Progenitor cell of endocrine pancreas (in vitro differentiated cells): ENCODE measurements around the gene ZMAT5. TPM values are rescaled to one million over a fixed set of nuclear protein-coding genes. Genes with fewer than 3 reads are reported as not detected.

Experiments used
- DNase-seq: peaks from one replicate; pipeline ENCODE4 v3.0.0; 2021; ENCODE audit warnings: low spot score; ENCODE audit not compliant: unreplicated experiment
- H3K27ac Mint-ChIP-seq: 2 replicates; pipeline ENCODE4 v1.8.0; 2021; ENCODE audit warnings: mild to moderate bottlenecking, moderate library complexity, mixed read lengths
- H3K27me3 Mint-ChIP-seq: 2 replicates; pipeline ENCODE4 v1.8.0; 2021; ENCODE audit warnings: mixed read lengths
- H3K36me3 Mint-ChIP-seq: 2 replicates; pipeline ENCODE4 v1.8.0; 2022; ENCODE audit warnings: mixed read lengths; ENCODE audit not compliant: insufficient read depth
- H3K4me1 Mint-ChIP-seq: 2 replicates; pipeline ENCODE4 v1.8.0; 2021; ENCODE audit warnings: low read depth, mixed read lengths
- H3K4me3 Mint-ChIP-seq: 2 replicates; pipeline ENCODE4 v1.8.0; 2021; ENCODE audit warnings: low read depth, mild to moderate bottlenecking, moderate library complexity, mixed read lengths
- H3K9me3 Mint-ChIP-seq: 2 replicates; pipeline ENCODE4 v1.8.0; 2021; ENCODE audit warnings: low read depth, mixed read lengths
- total RNA-seq: library from RNA; stranded (reverse); gene quantifications from 2 replicates; pipeline ENCODE4 v1.2.1, GENCODE V29; 2021
- TF ChIP-seq, protein P1 (sequence below): fragments of 200-600 bp; sonication (generic); IDR thresholded peaks from one replicate; pipeline ENCODE4 v1.5.0; 2021; ENCODE audit warnings: antibody characterized with exemption, mild to moderate bottlenecking; ENCODE audit not compliant: unreplicated experiment

ZMAT5 gene
- total RNA-seq, 1 donor from 2014 or later, result 21.1 TPM

DNA sequence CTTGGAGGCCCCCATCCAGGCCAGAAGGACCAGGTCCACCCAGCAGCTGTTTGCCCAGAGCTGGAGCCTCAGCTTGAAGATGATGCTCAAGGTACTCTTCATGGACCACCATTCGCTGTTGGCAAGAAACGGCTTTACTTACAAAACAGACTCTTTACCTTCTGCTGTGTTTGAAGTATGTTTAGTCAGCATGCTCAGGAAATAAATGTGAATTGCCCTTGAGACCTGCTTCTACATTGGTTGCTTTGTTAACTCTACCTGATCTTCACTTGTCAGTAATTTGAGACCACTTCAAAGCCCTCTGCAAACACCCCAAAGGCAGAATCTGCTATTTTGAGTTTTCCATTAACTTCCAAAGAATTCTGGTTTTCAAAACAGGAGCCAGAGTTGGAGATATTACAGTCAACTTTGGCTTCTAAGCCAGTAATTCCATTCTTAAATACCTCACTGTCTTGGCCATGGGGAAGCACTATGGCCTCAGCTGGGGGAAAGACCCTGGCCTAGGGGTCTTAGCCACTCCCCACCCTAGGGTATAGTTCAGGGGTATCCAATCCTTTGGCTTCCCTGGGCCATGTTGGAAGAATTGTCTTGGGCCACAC lies 3.0 kb upstream of the ZMAT5 start:
- no peak overlapping the region for H3K27ac Mint-ChIP-seq
- H3K9me3 Mint-ChIP-seq, result no peaks in the 10 kb centered on the region

DNA sequence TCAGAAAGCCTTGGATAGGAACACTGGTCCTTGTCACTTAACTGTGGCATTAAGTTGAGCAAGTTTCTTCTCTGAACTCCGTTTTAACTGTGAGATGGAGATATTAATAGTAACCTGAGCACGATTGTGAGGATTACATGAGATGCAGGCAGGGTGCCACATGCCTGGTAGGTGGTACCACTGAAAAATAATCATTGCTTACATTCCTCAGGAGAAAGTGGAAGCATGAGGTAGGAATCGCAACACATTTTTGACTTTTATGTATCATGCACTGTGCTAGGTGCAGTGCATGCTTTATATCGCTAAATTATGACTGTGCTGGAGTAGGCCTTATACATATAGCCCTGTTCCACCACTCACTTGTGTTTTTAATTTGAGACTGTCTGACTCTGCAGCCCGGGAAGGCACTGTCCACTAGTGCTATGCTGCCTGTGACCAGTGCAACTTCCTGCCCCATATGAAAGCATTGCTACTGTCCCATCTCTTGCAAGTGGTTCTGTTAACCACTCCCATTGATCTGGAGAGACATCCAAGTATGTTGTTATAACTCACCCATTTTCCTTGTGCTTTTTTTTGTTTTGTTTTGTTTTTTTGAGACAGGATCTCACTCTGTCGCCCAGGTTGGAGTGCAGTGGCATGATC lies 1.4 kb upstream of the ZMAT5 start:
- Mint-ChIP-seq H3K4me1 (peaks cover 21% of the 10 kb centered on the region), H3K27ac (peak overlapping the region; percentile 98), H3K9me3 (no peaks in the 10 kb centered on the region), H3K27me3 (no peaks in the 10 kb centered on the region), H3K36me3 (peaks cover 6% of the 10 kb centered on the region), H3K4me3 (peak overlapping the region; percentile 100)
- TF ChIP-seq, protein P1, sequence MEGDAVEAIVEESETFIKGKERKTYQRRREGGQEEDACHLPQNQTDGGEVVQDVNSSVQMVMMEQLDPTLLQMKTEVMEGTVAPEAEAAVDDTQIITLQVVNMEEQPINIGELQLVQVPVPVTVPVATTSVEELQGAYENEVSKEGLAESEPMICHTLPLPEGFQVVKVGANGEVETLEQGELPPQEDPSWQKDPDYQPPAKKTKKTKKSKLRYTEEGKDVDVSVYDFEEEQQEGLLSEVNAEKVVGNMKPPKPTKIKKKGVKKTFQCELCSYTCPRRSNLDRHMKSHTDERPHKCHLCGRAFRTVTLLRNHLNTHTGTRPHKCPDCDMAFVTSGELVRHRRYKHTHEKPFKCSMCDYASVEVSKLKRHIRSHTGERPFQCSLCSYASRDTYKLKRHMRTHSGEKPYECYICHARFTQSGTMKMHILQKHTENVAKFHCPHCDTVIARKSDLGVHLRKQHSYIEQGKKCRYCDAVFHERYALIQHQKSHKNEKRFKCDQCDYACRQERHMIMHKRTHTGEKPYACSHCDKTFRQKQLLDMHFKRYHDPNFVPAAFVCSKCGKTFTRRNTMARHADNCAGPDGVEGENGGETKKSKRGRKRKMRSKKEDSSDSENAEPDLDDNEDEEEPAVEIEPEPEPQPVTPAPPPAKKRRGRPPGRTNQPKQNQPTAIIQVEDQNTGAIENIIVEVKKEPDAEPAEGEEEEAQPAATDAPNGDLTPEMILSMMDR, result no peak
- DNase-seq, result no peak

More for the DNA sequence above, 3.0 kb upstream of the ZMAT5 start:
- TF ChIP-seq, protein P1, result no peak
- Mint-ChIP-seq H3K4me3 (no peak overlapping the region), H3K36me3 (peaks cover 6% of the 10 kb centered on the region), H3K27me3 (no peaks in the 10 kb centered on the region), H3K4me1 (peaks cover 21% of the 10 kb centered on the region)
- DNase-seq, result no peak

DNA sequence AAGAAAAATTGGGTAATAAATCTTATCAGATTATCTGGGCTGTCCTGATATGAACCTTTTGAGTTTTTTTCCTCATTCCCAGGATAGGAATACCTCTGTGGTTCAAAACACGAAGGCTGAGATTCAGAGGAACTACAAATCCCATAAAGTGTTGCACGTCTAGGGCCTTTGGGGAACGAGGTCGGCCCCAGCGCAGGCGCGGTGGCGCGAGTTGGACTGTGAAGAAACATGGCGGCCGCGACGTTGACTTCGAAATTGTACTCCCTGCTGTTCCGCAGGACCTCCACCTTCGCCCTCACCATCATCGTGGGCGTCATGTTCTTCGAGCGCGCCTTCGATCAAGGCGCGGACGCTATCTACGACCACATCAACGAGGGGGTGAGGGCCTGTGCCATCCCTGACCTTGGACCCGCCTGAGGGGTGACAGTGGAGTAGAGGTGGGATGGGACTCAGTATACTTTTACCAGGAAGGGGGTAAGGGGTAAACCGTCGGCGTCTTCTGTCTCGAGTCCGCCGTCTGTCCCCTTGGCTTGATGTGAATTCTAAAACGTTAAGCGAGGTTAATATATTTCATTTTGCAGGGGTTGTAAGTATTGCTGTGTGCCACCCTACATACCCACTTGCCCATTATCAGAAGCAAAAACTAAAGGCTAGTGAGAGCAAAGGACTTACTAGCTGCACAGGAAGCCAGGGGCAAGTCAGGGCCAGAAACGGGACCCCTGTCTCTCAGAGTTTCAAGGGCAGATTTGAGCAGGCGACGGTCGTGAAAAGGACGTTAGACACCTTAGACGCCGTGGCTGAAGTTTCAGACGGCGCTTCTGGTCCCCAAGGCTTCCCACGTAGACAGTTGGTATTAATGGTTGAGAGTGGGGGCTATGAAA lies 604 bp upstream of the ZMAT5 start, which contains the start of gene UQCR10:
Gene UQCR10, plus strand, starts transcription at position 199 of the 881 bp plus-strand sequence. Its CDS starts 30 bp downstream, at position 229.
- Mint-ChIP-seq H3K27me3 (no peaks in the 10 kb centered on the region), H3K4me3 (peak within 1 kb of the TSS; percentile 100), H3K9me3 (no peaks in the 10 kb centered on the region), H3K36me3 (peaks cover 6% of the 10 kb centered on the region), H3K4me1 (peaks cover 21% of the 10 kb centered on the region), H3K27ac (peak within 1 kb of the TSS; percentile 98)
- DNase-seq, result peak; percentile 86
- TF ChIP-seq, protein P1, result no peak

DNA sequence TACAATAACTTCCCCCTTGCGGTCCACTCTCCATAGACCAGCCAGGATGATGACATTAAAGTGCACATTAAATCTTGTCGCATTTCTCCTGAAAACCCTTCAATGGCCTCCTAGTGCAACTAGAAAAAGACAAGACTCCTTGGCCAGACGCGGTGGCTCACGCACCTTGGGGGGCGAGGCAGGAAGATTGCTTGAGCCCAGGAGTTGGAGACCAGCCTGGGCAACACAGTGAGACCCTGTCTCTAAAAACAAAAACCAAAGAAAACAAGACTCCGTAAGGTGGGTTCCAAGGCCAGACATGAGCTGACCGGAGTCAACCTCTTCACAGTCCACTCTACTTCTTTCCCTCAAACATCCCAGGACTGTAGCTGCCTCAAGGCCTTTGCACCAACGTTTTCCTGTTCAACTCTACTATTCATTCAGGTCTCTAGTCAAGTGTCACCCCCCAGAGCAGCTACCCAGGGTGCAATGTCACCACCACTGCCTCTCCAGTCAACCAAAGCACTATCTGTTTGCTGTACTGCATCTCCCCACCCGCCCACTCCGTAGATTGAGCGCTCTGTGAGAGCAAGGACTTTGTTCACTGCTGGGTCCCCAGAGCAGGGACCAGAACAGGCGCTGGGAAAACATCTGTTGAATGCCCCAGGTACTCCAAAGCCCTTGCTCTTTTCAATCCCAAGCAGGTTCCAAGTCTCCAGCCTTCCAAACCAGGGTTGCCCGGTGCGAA lies 739 bp downstream of the ZMAT5 start:
- peak overlapping the region; percentile 100 for H3K4me3 Mint-ChIP-seq
- TF ChIP-seq, protein P1, result no peak
- H3K27me3 Mint-ChIP-seq, result no peaks in the 10 kb centered on the region
- H3K4me1 Mint-ChIP-seq, result peaks cover 21% of the 10 kb centered on the region
- peak overlapping the region; percentile 98 for H3K27ac Mint-ChIP-seq
- H3K9me3 Mint-ChIP-seq, result no peaks in the 10 kb centered on the region
- H3K36me3 Mint-ChIP-seq, result peaks cover 6% of the 10 kb centered on the region
- DNase-seq, result peak; percentile 14
